ENCODE data around the gene UBQLN3.

UBQLN3 gene

GRCh38 chr11:5509803-5510202 lies at the start of gene UBQLN3:
TSS of gene UBQLN3 (minus strand) at chr11:5509957. CDS start at chr11:5509558, 399 bp downstream.
- TF ChIP-seq GATA3 (IDR thresholded peaks at IDR 0.05; ENCODE audit: low read depth, low read length), result no peak
- TF ChIP-seq GATA2 (IDR thresholded peaks at IDR 0.05; ENCODE audit: low read depth, low read length), result no peak

DNA sequence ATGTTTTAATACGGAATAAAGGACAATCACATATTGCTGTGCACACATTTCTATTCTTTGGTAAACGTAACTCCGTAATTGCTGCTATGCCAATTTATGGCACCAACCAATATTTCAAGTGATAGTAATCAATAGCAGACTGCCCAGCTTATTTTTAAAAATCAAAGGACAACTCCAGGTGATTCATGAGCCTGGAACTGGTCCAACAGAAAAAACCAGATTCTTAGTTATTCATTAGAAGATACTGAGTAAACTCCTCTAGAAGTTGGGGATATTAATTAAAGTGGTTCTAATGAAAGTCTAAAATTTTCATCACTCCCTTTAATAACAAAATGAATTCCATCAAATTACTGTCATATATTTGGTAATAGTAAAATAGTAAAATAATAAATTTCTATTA lies 48.0 kb upstream of the UBQLN3 start:
- no peak for TF ChIP-seq GATA2 (IDR thresholded peaks at IDR 0.05; ENCODE audit: low read depth, low read length)
- no peak for TF ChIP-seq GATA3 (IDR thresholded peaks at IDR 0.05; ENCODE audit: low read depth, low read length)

DNA sequence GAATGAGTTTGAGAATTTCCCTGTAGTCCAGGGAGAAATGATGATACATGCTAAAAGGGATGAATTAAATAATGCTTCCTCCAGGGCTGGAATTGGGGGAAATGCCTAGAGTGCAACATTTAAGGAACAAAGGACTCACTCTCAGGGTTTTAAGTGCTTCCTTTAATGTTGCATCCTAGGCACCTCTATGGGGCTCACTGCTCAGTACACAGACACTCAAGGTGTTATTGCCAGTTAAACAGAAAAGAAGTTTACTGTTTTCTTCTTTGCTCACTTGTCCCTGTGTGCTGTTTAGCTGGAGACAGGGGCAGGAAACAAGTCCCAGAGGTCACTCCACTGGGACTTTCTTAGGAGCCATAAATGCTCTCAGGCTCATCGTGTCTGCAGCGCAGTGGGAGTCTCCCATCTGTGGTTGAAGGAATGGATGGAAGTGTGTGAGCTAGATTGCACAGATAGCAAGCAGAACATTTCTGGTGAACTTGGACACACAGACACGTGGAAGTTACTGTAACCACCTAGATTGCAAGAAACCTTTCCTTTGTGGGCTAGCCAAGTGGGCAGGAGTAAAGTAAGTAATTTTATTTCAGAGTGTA lies 46.9 kb upstream of the UBQLN3 start:
- TF ChIP-seq GATA2 (IDR thresholded peaks at IDR 0.05; ENCODE audit: low read depth, low read length) (no peak), GATA3 (IDR thresholded peaks at IDR 0.05; ENCODE audit: low read depth, low read length) (no peak)

GRCh38 chr11:5553343-5553742 lies 43.6 kb upstream of the UBQLN3 start:
- no peak for TF ChIP-seq GATA3 (IDR thresholded peaks at IDR 0.05; ENCODE audit: low read depth, low read length)
- TF ChIP-seq GATA2 (IDR thresholded peaks at IDR 0.05; ENCODE audit: low read depth, low read length), result no peak

GRCh38 chr11:5550440-5551095 lies 40.8 kb upstream of the UBQLN3 start:
- TF ChIP-seq GATA3 (IDR thresholded peaks at IDR 0.05; ENCODE audit: low read depth, low read length) (no peak), GATA2 (IDR thresholded peaks at IDR 0.05; ENCODE audit: low read depth, low read length) (no peak)

DNA sequence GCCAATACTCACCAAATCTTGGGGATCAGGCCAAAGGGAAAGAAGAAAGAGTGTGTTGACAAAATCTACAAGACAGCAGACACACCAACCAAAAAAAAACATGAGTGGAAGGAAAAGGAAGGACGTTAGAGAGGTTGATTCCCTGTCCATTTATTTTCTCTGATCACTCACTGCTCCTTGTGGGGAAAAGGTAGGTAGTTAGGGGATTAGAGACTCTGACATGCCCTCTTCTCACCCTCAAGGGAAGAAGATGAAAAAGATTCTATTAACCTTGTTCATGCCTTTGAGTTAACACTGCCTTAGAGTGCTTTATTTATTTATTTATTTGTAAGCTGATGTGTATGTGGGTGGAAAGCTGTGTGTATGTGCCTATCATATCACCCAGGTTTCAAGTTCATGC lies 38.7 kb upstream of the UBQLN3 start, which contains the start of gene OR52H1:
TSS of gene OR52H1 (minus strand) at position 101 of the 400 bp plus-strand sequence. CDS start 3,035 bp downstream, outside the sequence.
- no peak for TF ChIP-seq GATA2 (IDR thresholded peaks at IDR 0.05; ENCODE audit: low read depth, low read length)

GRCh38 chr11:5547982-5548381 lies 38.2 kb upstream of the UBQLN3 start:
- TF ChIP-seq GATA2 (IDR thresholded peaks at IDR 0.05; ENCODE audit: low read depth, low read length) (no peak), GATA3 (IDR thresholded peaks at IDR 0.05; ENCODE audit: low read depth, low read length) (no peak)

- TF ChIP-seq GATA3 (IDR thresholded peaks at IDR 0.05; ENCODE audit: low read depth, low read length) (no peak), GATA2 (IDR thresholded peaks at IDR 0.05; ENCODE audit: low read depth, low read length) (no peak)
Observed at GRCh38 chr11:5546457-5546856, 36.7 kb upstream of the UBQLN3 start.

GRCh38 chr11:5541427-5541826 lies 31.7 kb upstream of the UBQLN3 start:
- no peak for TF ChIP-seq GATA2 (IDR thresholded peaks at IDR 0.05; ENCODE audit: low read depth, low read length)
- no peak for TF ChIP-seq GATA3 (IDR thresholded peaks at IDR 0.05; ENCODE audit: low read depth, low read length)

- TF ChIP-seq GATA2 (IDR thresholded peaks at IDR 0.05; ENCODE audit: low read depth, low read length) (no peak), GATA3 (IDR thresholded peaks at IDR 0.05; ENCODE audit: low read depth, low read length) (no peak)
Observed at GRCh38 chr11:5536482-5536881, 26.7 kb upstream of the UBQLN3 start.

GRCh38 chr11:5534046-5534445 lies 24.3 kb upstream of the UBQLN3 start:
- no peak for TF ChIP-seq GATA2 (IDR thresholded peaks at IDR 0.05; ENCODE audit: low read depth, low read length)
- TF ChIP-seq GATA3 (IDR thresholded peaks at IDR 0.05; ENCODE audit: low read depth, low read length), result no peak

GRCh38 chr11:5531053-5531831 lies 21.5 kb upstream of the UBQLN3 start:
- TF ChIP-seq GATA3 (IDR thresholded peaks at IDR 0.05; ENCODE audit: low read depth, low read length) (no peak), GATA2 (IDR thresholded peaks at IDR 0.05; ENCODE audit: low read depth, low read length) (no peak)

- TF ChIP-seq GATA2 (IDR thresholded peaks at IDR 0.05; ENCODE audit: low read depth, low read length), result no peak
- no peak for TF ChIP-seq GATA3 (IDR thresholded peaks at IDR 0.05; ENCODE audit: low read depth, low read length)
Observed at GRCh38 chr11:5528495-5528894, 18.7 kb upstream of the UBQLN3 start.

DNA sequence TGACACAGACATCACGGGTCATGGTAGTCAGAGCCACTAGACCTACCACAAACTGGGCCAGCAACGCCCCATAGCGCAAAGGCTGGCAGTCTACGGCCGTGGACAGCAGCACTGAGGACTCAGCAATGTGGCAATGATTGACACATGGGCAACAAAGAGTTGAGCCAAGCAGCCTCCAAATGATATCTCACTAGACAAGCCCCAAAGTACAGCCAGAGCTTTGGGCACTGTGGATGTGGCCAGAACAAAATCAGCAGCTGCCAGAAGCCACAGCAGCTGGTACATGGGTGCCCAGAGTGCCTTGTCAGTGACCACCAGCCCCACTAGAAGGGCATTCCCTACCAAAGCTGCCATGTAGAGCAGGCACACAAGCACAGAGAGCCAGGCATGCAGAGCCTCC lies 18.0 kb upstream of the UBQLN3 start:
- TF ChIP-seq GATA3 (IDR thresholded peaks at IDR 0.05; ENCODE audit: low read depth, low read length) (no peak), GATA2 (IDR thresholded peaks at IDR 0.05; ENCODE audit: low read depth, low read length) (no peak)

DNA sequence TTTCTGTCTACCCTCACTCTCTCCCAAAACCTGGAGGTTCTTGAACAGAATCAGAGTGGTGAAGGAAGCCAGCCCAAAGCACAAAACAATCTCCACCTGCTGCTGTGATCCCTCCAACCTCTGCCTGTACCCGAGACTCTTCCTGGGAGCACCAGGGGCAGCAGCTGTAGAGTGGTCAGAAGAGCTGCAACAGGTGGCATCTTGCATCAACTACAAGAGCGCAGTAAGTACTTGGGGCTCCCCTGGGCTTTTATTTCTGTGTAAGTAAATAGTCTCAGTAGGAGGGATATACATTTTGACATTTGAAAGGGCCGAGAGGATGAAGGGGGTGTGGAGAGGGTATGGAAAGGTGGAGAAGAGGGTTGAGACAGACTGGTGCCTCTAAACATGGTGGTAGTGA lies 15.0 kb upstream of the UBQLN3 start:
- no peak for TF ChIP-seq GATA2 (IDR thresholded peaks at IDR 0.05; ENCODE audit: low read depth, low read length)
- no peak for TF ChIP-seq GATA3 (IDR thresholded peaks at IDR 0.05; ENCODE audit: low read depth, low read length)

Measured in SH-SY5Y (cell line).